Transverse colon (tissue), 4 donors: ENCODE data around the gene MYH15.

Source experiments
- CTCF ChIP-seq, 5 experiments: fragments of 200-600 bp in 3 of 5; fragments of 450-650 bp in 2 of 5; sonication (generic) in 3 of 5; IDR thresholded peaks; 1 replicate in 2 of 5; 2 replicates in 3 of 5; pipeline ENCODE4 v1.5.1; 2016 to 2017; ENCODE audit warnings: antibody characterized with exemption in 5 of 5, inconsistent platforms in 3 of 5, mild to moderate bottlenecking in 2 of 5, moderate library complexity in 1 of 5
- POLR2A ChIP-seq: fragments of 450-650 bp; IDR thresholded peaks from one replicate; pipeline ENCODE4 v1.6.1; 2016; ENCODE audit warnings: antibody characterized with exemption, mild to moderate bottlenecking, moderate library complexity
- POLR2AphosphoS5 ChIP-seq, 3 donors: sonication (generic); formaldehyde crosslinking; IDR thresholded peaks; one replicate each; pipeline ENCODE4 v1.6.1; 2016; ENCODE audit warnings: antibody characterized with exemption in 3 of 3

DNA sequence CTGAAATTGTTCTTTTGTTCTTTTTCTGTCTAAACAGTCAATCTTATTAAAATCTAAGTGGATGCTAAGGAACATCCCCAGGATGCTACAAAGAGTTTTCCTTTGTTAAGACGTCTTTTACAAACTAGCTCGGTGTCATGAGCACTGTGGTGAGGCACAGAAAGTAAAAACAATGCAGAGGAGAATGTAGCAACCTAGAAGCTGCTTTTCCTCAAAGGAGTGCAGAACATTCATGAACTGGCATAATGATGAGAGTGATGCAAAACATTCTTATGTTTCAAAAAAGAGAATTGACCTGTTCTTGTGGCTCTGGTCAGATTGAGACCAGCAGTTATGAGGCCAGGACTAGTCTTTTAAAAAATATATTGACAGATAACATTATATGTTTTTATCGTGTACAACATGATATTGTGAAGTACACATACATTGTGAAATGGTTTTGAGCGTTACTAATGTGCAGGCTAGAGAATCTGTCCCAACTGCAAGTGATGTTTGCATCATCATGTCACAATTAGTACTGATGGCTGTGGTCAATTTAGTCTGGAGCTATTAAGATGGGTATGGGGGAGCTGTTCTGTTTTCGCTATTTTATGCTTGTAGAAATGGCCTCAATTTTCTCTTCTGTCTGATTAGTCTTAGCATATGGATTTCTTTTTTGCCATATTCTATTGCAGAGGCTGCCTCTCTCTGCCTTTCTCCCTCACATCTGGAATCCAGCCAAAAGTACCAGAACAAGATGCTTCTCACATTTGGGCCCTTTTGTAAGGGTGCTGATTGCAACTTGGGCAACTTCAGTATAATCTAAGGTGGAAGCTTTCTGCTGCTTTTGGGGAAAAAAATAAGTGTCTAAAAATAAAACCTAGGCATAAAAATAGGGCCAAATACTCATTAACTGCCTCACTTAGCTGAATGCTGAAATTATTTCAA, 163.8 kb downstream of the MYH15 start:
- TF ChIP-seq CTCF (IDR thresholded peaks at IDR 0.05) (no peak), POLR2A (no peak), POLR2AphosphoS5 (IDR thresholded peaks at IDR 0.05) (no peak)
